Stimulated activated CD8-positive, alpha-beta memory T cell treated with anti-CD3 and anti-CD28 coated beads, Interleukin-15, amount 100 ng/mL, for 4 hours (primary cell): ENCODE results near the gene NUP85.
A peak's percentile ranks its signal among the peaks of the same experiment; 100 is the strongest.
"Not testable (repeated sequence)": the region's sequence is repeated elsewhere in the genome, so short reads cannot be mapped to it uniquely, and the experiment has no call there.

Experiments used
- DNase-seq, 2 donors: peaks; one replicate each; pipeline ENCODE4 v3.0.0-alpha.2; 2020; ENCODE audit warnings: low read depth in 2 of 2

Gene NUP85

GRCh38 chr17:75269844-75270217, 64.4 kb downstream of the NUP85 start:
- DNase-seq = no peak

GRCh38 chr17:75270218-75270965, 64.9 kb downstream of the NUP85 start:
- peak; percentile 12 to 35 for DNase-seq

DNA sequence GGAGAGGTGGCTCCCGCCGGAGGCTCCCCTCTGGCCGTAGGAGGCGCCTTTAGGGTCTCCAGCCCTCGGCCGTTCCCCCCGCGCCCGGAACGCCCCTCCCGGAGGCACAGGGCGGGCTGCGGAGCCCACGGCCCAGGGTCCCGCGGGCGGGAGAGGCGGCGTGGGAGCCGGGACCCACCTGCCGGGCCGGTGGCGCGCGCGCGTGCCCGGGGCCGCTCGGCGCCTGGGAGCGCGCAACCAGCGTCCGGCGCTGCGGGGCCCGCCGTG, 65.4 kb downstream of the NUP85 start, which contains the start of gene MIF4GD:
Gene MIF4GD, minus strand, starts transcription at position 266 of the 267 bp plus-strand sequence. CDS start 1,036 bp downstream, outside the sequence.
- DNase-seq = no peak

- peak; percentile 70 to 84 for DNase-seq
Measured at GRCh38 chr17:75271233-75271954, 65.9 kb downstream of the NUP85 start.

- no peak for DNase-seq
Measured at GRCh38 chr17:75271955-75272847, 66.7 kb downstream of the NUP85 start.

- no peak for DNase-seq
Measured at GRCh38 chr17:75272848-75273184, 67.3 kb downstream of the NUP85 start.

DNA sequence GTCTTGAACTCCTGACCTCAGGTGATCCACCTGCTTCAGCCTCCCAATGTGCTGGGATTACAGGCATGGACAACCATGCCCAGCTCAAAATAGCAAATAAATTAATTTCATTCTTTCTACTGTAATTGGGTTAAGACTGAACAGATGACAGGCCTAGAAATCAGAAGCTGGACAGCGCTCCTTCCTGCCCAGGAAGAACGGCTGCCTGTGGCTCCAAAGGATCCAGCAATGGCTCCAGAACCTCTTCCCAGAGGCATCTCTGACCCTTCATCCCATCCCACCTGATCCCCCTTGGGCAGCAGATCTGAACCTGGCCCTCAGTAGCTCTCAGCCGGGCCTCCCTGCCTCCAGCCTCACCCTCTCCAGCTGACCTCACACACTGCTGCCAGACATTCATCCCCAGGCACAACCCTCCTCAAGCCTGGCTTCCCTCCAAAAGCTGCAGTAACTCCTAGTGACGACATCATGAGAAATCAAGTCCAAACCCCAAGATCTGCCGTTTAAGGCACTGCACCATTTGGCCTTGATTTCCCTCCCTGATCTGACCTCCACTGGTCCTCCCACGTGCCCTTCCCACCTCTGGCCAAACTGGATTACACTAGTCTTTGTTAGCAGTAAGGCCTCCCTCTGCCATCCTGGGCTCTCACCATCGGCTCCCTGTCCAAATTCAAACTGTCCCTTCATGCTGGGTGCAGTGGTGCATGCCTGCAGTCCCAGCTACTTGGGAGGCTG, 68.7 kb downstream of the NUP85 start:
- DNase-seq = no peak

DNA sequence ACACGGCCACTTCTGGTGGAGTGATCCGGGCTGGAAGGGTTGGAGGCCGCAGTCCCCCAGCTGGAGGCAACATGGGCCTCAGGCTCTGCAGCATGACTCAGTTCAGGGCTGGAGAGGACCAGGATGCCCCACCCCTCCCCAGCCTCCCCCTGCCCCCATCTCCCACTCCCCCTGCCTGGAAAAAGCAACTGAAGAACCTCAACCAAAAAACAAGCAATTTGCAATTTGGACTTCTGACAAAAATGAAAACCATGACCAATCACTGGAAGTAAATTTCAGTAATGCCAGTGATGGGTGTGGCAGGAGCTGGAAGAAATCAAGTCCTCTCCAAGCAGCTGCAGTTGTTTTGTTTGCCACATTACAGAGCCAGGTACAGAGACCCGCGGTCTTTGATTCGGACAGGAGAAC, 72.2 kb downstream of the NUP85 start:
- DNase-seq = no peak

GRCh38 chr17:75280189-75280588, 74.7 kb downstream of the NUP85 start:
- not testable (repeated sequence) for DNase-seq

- DNase-seq = no peak
Measured at GRCh38 chr17:75285123-75285522, 79.6 kb downstream of the NUP85 start.
